DMS153 treated with DMSO at 0.1 percent for 48 hours (cell line): ENCODE data around the gene TSSC4.

Experiments used
- DNase-seq: peaks from one replicate; lab custom pipeline; 2025; ENCODE audit not compliant: unreplicated experiment; lab: John Stamatoyannopoulos, UW

Gene TSSC4

GRCh38 chr11:2385156-2386151, 15.1 kb upstream of the TSSC4 start:
- no peak for DNase-seq

GRCh38 chr11:2386591-2386990, 14.0 kb upstream of the TSSC4 start:
- DNase-seq = no peak

GRCh38 chr11:2387266-2387987, 13.1 kb upstream of the TSSC4 start:
- DNase-seq = no peak

- DNase-seq = no peak
Measured at GRCh38 chr11:2388431-2389376, 11.8 kb upstream of the TSSC4 start.

- no peak for DNase-seq
Measured at GRCh38 chr11:2389377-2390026, 11.0 kb upstream of the TSSC4 start.

GRCh38 chr11:2390091-2390724, 10.3 kb upstream of the TSSC4 start:
- no peak for DNase-seq

GRCh38 chr11:2390725-2391151, 9.8 kb upstream of the TSSC4 start:
- no peak for DNase-seq

- DNase-seq = no peak
Measured at GRCh38 chr11:2391181-2391975, 9.2 kb upstream of the TSSC4 start.

GRCh38 chr11:2392241-2392959, 8.2 kb upstream of the TSSC4 start:
- DNase-seq = no peak

GRCh38 chr11:2393111-2393868, 7.3 kb upstream of the TSSC4 start:
- DNase-seq = no peak

- no peak for DNase-seq
Measured at GRCh38 chr11:2393941-2394817, 6.4 kb upstream of the TSSC4 start.

- no peak for DNase-seq
Measured at GRCh38 chr11:2394818-2395105, 5.8 kb upstream of the TSSC4 start.

- no peak for DNase-seq
Measured at GRCh38 chr11:2395211-2395730, 5.3 kb upstream of the TSSC4 start.

GRCh38 chr11:2395856-2396255, 4.7 kb upstream of the TSSC4 start:
- no peak for DNase-seq

GRCh38 chr11:2396471-2396870, 4.1 kb upstream of the TSSC4 start:
- DNase-seq = no peak

- no peak for DNase-seq
Measured at GRCh38 chr11:2397005-2397404, 3.5 kb upstream of the TSSC4 start.
